ENCODE data around the gene SERINC3.
"Not testable (repeated sequence)": the region's sequence is repeated elsewhere in the genome, so short reads cannot be mapped to it uniquely, and the experiment has no call there.

SERINC3 gene

GRCh38 chr20:44495802-44496481 lies 25.9 kb downstream of the SERINC3 start:
- FAIRE-seq (peak; percentile 98), DNase-seq (ENCODE audit: insufficient read length, low spot score) (peak; percentile 90)

GRCh38 chr20:44495257-44495656 lies 26.6 kb downstream of the SERINC3 start:
- DNase-seq (ENCODE audit: insufficient read length, low spot score) (peak; percentile 55), FAIRE-seq (no peak)

- DNase-seq (ENCODE audit: insufficient read length, low spot score) (no peak), FAIRE-seq (no peak)
Observed at GRCh38 chr20:44494681-44495080, 27.2 kb downstream of the SERINC3 start.

GRCh38 chr20:44494266-44494665 lies 27.6 kb downstream of the SERINC3 start:
- DNase-seq (ENCODE audit: insufficient read length, low spot score): no peak

GRCh38 chr20:44491635-44492395 lies 30.1 kb downstream of the SERINC3 start:
- FAIRE-seq (peak; percentile 36), DNase-seq (ENCODE audit: insufficient read length, low spot score) (no peak)

More at GRCh38 chr20:44494266-44494665, 27.6 kb downstream of the SERINC3 start:
- peak; percentile 86 for FAIRE-seq

- no peak for FAIRE-seq
- DNase-seq (ENCODE audit: insufficient read length, low spot score): no peak
Observed at GRCh38 chr20:44489931-44490330, 31.9 kb downstream of the SERINC3 start.

- FAIRE-seq: peak; percentile 40
- DNase-seq (ENCODE audit: insufficient read length, low spot score): no peak
Observed at GRCh38 chr20:44489223-44489622, 32.6 kb downstream of the SERINC3 start.

- FAIRE-seq (no peak), DNase-seq (ENCODE audit: insufficient read length, low spot score) (no peak)
Observed at GRCh38 chr20:44488551-44488950, 33.3 kb downstream of the SERINC3 start.

- DNase-seq (ENCODE audit: insufficient read length, low spot score): no peak
- FAIRE-seq: no peak
Observed at GRCh38 chr20:44485830-44486198, 36.1 kb downstream of the SERINC3 start.

GRCh38 chr20:44485078-44485829 lies 36.6 kb downstream of the SERINC3 start:
- DNase-seq (ENCODE audit: insufficient read length, low spot score) (no peak), FAIRE-seq (peak; percentile 89)

- FAIRE-seq (no peak), DNase-seq (ENCODE audit: insufficient read length, low spot score) (no peak)
Observed at GRCh38 chr20:44483112-44483511, 38.8 kb downstream of the SERINC3 start.

GRCh38 chr20:44481719-44482416 lies 40.0 kb downstream of the SERINC3 start:
- DNase-seq (ENCODE audit: insufficient read length, low spot score) (no peak), FAIRE-seq (peak; percentile 66)

- no peak for DNase-seq (ENCODE audit: insufficient read length, low spot score)
- no peak for FAIRE-seq
Observed at GRCh38 chr20:44480097-44480496, 41.8 kb downstream of the SERINC3 start.

- no peak for FAIRE-seq
- no peak for DNase-seq (ENCODE audit: insufficient read length, low spot score)
Observed at GRCh38 chr20:44479643-44480042, 42.2 kb downstream of the SERINC3 start.

GRCh38 chr20:44478206-44478605 lies 43.7 kb downstream of the SERINC3 start:
- FAIRE-seq: peak; percentile 16
- DNase-seq (ENCODE audit: insufficient read length, low spot score): no peak

- peak; percentile 69 for FAIRE-seq
- no peak for DNase-seq (ENCODE audit: insufficient read length, low spot score)
Observed at GRCh38 chr20:44477151-44477550, 44.7 kb downstream of the SERINC3 start.

- FAIRE-seq (peak; percentile 100), DNase-seq (ENCODE audit: insufficient read length, low spot score) (peak; percentile 100)
Observed at GRCh38 chr20:44475694-44476560, 45.9 kb downstream of the SERINC3 start, which contains the start of gene TTPAL. TTPAL (plus strand) TSS chr20:44475874; CDS start chr20:44480000, 4,126 bp downstream.

- FAIRE-seq (no peak), DNase-seq (ENCODE audit: insufficient read length, low spot score) (no peak)
Observed at GRCh38 chr20:44475372-44475693, 46.5 kb downstream of the SERINC3 start.

GRCh38 chr20:44472283-44472682 lies 49.6 kb downstream of the SERINC3 start:
- DNase-seq (ENCODE audit: insufficient read length, low spot score); FAIRE-seq: not testable (repeated sequence)

GRCh38 chr20:44471481-44471882 lies 50.4 kb downstream of the SERINC3 start:
- peak; percentile 88 for FAIRE-seq
- peak; percentile 71 for DNase-seq (ENCODE audit: insufficient read length, low spot score)
